GM19025 (cell line): ENCODE measurements around the gene ZNF865.

Experiments
- ATAC-seq: cut with Tn5 transposase; IDR thresholded peaks from one replicate; pipeline ENCODE4 v1.9.1; 2021; ENCODE audit warnings: mild to moderate bottlenecking, low read depth, moderate library complexity; ENCODE audit not compliant: unreplicated experiment

Gene ZNF865

GRCh38 chr19:55643003-55643886, 37.8 kb downstream of the ZNF865 start, which contains the start of gene ZNF581:
Gene ZNF581, plus strand, starts transcription at chr19:55643649. Its CDS starts 923 bp downstream, at chr19:55644572.
- ATAC-seq, result no peak

- ATAC-seq, result no peak
Measured at GRCh38 chr19:55643887-55644176, 38.4 kb downstream of the ZNF865 start.

DNA sequence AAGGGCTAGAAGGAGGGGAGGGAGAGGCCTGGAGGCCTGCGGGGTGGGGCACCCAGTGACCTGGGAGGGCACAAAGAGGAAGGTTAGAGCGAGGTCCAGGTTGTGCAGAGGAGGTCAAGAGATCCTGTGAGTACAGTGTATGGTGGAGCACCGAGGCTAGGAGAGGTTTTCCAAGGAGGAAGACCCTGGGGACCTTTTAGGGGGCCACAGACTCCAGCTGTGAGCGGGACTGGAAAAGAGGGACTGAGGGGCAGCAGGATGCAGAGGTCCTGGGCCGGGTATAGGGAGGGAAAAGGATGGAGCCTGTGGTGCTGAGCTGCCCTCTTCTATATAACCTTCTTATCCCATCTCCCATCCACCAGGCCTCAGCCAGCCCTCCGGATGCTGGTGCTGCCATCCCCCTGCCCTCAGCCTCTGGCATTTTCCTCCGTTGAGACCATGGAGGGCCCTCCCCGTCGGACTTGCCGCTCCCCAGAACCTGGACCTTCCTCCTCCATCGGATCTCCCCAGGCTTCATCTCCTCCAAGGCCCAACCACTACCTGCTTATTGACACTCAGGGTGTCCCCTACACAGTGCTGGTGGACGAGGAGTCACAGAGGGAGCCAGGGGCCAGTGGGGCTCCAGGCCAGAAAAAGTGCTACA, 38.9 kb downstream of the ZNF865 start:
- ATAC-seq, result no peak

DNA sequence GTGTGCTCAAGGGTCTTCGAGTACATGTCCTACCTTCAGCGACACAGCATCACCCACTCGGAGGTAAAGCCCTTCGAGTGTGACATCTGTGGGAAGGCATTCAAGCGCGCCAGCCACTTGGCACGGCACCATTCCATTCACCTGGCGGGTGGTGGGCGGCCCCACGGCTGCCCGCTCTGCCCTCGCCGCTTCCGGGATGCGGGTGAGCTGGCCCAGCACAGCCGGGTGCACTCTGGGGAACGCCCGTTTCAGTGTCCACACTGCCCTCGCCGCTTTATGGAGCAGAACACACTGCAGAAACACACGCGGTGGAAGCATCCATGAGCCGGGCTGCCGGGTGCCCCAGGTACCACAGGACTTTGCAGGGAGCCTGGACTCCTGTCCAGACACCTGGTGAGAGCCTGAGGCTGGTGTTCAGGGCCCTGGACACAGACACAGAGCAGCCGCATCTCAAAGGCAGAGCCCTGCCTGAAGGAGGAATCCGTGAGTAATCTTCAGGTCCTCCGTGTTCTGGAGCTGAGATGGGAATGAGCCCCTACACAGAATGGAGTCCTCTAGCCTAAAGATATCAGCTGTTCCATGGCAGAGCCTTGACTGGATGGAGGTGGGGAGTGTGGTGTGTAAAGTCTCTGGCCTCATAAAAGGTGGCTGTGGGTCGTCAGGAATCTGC, 39.5 kb downstream of the ZNF865 start:
- ATAC-seq, result no peak

GRCh38 chr19:55645512-55645881, 40.0 kb downstream of the ZNF865 start:
- no peak for ATAC-seq

- no peak for ATAC-seq
Measured at GRCh38 chr19:55646889-55647731, 41.7 kb downstream of the ZNF865 start.

GRCh38 chr19:55647732-55648584, 42.5 kb downstream of the ZNF865 start, which contains the start of gene CCDC106:
Gene CCDC106, plus strand, starts transcription at chr19:55648212. Its CDS starts 835 bp downstream, at chr19:55649047.
- peak; percentile 40 for ATAC-seq

DNA sequence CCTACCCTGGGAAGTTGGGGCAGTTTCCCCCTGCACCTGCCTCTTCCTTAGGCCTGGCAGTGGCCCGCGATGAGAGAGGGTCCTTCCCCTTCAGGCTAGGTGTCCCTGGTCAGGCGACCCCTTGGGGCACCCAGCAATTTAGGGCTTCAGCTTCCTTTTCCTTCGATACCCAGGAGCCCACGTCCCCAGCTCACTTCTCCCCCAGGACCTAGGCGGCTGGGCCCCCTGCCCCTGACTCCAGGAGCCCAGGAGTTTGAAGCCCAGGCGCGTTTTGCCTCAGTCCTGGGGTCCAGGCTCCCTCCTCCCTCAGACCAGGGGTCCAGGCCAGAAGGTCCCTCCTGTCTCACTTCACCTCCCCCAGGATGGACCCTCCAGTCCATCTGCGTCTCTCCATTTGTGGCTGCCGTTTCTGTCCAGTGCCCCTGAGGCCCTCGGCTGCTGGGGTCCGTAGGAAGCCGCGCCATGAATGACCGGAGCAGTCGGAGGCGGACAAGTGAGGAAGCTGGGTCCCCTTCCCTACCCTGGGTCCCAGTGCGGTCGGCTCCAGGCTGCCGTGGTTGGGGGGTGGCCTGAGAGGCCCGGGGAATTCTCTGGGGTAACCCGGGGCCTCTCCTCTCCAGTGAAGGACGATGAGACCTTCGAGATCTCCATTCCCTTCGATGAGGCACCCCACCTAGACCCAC, 43.3 kb downstream of the ZNF865 start:
- ATAC-seq, result no peak

GRCh38 chr19:55649268-55650125, 44.0 kb downstream of the ZNF865 start:
- no peak for ATAC-seq

GRCh38 chr19:55650126-55650557, 44.7 kb downstream of the ZNF865 start:
- no peak for ATAC-seq

GRCh38 chr19:55650602-55651230, 45.3 kb downstream of the ZNF865 start:
- no peak for ATAC-seq

DNA sequence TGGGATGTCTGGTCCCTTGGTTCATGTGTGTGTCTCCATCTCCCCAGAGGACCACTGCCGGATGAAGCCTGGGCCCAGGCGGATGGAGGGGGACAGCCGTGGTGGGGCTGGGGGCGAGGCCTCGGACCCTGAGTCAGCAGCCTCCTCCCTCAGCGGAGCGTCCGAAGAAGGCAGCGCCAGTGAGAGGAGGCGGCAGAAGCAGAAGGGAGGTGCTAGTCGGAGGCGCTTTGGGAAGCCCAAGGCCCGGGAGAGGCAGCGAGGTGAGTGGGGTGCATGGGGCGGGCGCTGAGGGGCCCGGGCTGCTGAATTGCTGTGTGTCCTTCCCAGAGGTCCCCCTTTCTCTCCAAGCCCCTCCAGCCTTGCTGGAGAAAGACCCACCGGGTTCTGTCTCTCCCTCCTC, 45.8 kb downstream of the ZNF865 start:
- ATAC-seq, result no peak

DNA sequence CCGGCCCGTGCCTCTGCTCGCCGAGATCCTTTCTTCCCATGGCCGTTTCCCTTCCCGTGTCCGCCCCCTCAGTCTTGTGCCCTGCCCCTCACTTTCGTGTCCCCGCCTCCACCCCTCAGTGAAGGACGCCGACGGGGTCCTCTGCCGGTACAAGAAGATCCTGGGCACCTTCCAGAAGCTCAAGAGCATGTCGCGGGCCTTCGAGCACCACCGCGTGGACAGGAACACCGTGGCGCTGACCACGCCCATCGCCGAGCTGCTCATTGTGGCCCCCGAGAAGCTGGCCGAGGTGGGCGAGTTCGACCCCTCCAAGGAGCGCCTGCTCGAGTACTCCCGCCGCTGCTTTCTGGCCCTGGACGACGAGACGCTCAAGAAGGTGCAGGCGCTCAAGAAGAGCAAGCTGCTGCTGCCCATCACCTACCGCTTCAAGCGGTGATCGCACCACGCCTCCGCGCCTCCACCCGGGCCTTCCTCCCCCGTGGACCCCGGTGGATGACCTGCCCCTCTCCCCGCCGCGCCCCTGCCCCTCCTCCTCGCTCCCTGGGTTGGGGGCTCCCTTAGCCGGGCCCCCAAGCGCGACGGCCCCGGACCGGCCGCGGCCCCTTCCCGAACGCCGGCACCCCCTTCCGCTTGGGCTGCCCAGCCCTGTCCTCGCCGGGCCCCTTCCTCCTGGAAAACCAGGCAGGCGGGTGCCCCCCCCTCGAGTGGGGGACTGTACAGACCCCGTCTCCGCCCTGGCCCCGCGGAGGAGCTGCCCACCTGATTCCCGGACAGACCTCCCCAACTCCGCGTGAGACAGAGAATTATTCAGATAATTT, 47.1 kb downstream of the ZNF865 start:
- ATAC-seq, result no peak

GRCh38 chr19:55653651-55654322, 48.3 kb downstream of the ZNF865 start:
- ATAC-seq, result peak; percentile 35

DNA sequence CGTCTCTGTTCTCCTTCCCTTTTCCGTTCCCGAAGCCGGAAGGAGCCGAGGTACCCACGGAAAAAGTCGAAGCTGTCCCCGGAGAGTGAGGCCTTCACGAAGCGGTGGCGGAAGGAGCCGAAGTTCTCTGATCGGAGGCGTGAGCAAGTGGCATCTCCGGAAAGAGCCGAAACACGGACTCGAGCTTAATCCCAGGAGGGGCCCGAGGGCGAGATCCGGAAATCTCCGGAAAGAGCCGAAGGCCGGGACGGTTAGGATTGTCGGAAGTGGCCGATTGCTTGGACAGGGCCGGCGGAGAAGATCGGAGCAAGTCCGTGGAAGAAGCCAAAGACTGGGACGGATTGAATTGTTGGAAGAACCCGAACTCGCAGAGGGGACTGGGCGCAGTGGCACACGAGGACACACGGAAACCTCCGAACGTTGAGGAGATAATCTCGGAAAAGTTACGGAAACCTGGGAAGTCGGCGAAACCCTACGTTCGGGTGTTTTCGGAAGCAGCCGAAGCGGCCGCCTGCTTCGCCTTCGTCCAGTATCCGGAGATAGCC, 48.9 kb downstream of the ZNF865 start:
- peak; percentile 39 for ATAC-seq
